H9 (cell line): ENCODE measurements around the gene KRT84. TPM values are rescaled to one million over a fixed set of nuclear protein-coding genes. Genes with fewer than 3 reads are reported as not detected.

Experiments used
- DNase-seq: peaks from one replicate; pipeline ENCODE4 v3.0.0-alpha.2; 2017
- H2AFZ ChIP-seq: one replicate; pipeline ENCODE4 v1.6.1; 2013; ENCODE audit warnings: mild to moderate bottlenecking, low read length, control low read depth, moderate library complexity
- H2AK5ac ChIP-seq: 2 replicates; pipeline ENCODE4 v1.6.1; 2013; ENCODE audit warnings: low read length, control low read depth, mixed read lengths; ENCODE audit not compliant: insufficient read length
- H2BK120ac ChIP-seq: one replicate; pipeline ENCODE4 v1.6.1; 2013; ENCODE audit warnings: low read depth, mild to moderate bottlenecking, low read length, control low read depth, inconsistent platforms; ENCODE audit not compliant: poor library complexity, severe bottlenecking
- H2BK12ac ChIP-seq: 2 replicates; pipeline ENCODE4 v1.6.1; 2013; ENCODE audit warnings: low read length, control low read depth, mixed read lengths, low read depth; ENCODE audit not compliant: insufficient read length
- H2BK15ac ChIP-seq: 2 replicates; pipeline ENCODE4 v1.6.1; 2013; ENCODE audit warnings: low read depth, low read length, control low read depth
- H2BK20ac ChIP-seq: one replicate; pipeline ENCODE4 v1.6.1; 2013; ENCODE audit warnings: low read depth, mild to moderate bottlenecking, low read length, control low read depth, inconsistent platforms; ENCODE audit not compliant: poor library complexity, severe bottlenecking
- H2BK5ac ChIP-seq: 2 replicates; pipeline ENCODE4 v1.6.1; 2013; ENCODE audit warnings: low read length, control low read depth, mixed read lengths; ENCODE audit not compliant: insufficient read length
- H3K14ac ChIP-seq: 2 replicates; pipeline ENCODE4 v1.6.1; 2013; ENCODE audit warnings: low read length, control low read depth; ENCODE audit not compliant: insufficient read depth
- H3K18ac ChIP-seq: 2 replicates; pipeline ENCODE4 v1.6.1; 2013; ENCODE audit warnings: low read depth, mild to moderate bottlenecking, mixed read lengths, low read length, control low read depth; ENCODE audit not compliant: insufficient read length
- H3K23ac ChIP-seq: 2 replicates; pipeline ENCODE4 v1.6.1; 2013; ENCODE audit warnings: low read length, control low read depth, mixed read lengths, low read depth; ENCODE audit not compliant: insufficient read length
- H3K23me2 ChIP-seq: 2 replicates; pipeline ENCODE4 v1.6.1; 2013; ENCODE audit warnings: low read depth, mild to moderate bottlenecking, mixed read lengths, low read length, control low read depth; ENCODE audit not compliant: insufficient read length, poor library complexity, severe bottlenecking
- H3K27ac ChIP-seq: 2 replicates; pipeline ENCODE4 v1.5.1; 2013; ENCODE audit warnings: low read length, control low read depth, mixed read lengths, low read depth; ENCODE audit not compliant: insufficient read length
- H3K27me3 ChIP-seq: 2 replicates; pipeline ENCODE4 v1.6.1; 2013; ENCODE audit warnings: low read length, control low read depth, inconsistent platforms; ENCODE audit not compliant: insufficient read depth
- H3K4ac ChIP-seq: 2 replicates; pipeline ENCODE4 v1.6.1; 2013; ENCODE audit warnings: low read depth, mild to moderate bottlenecking, control low read depth, inconsistent platforms, low read length, moderate library complexity
- H3K4me1 ChIP-seq: 2 replicates; pipeline ENCODE4 v1.6.1; 2013; ENCODE audit warnings: low read length, control low read depth, inconsistent platforms; ENCODE audit not compliant: insufficient read depth
- H3K4me2 ChIP-seq: 2 replicates; pipeline ENCODE4 v1.6.1; 2013; ENCODE audit warnings: low read length, control low read depth, mixed read lengths; ENCODE audit not compliant: insufficient read length, insufficient read depth
- H3K56ac ChIP-seq: 2 replicates; pipeline ENCODE4 v1.6.1; 2013; ENCODE audit warnings: low read depth, mild to moderate bottlenecking, mixed read lengths, low read length, control low read depth; ENCODE audit not compliant: insufficient read length
- H3K79me1 ChIP-seq: 2 replicates; pipeline ENCODE4 v1.6.1; 2013; ENCODE audit warnings: low read depth, mild to moderate bottlenecking, moderate library complexity, low read length, control low read depth, inconsistent platforms; ENCODE audit not compliant: insufficient read depth, poor library complexity, severe bottlenecking
- H3K79me2 ChIP-seq: 2 replicates; pipeline ENCODE4 v1.6.1; 2013; ENCODE audit warnings: low read length, control low read depth, inconsistent platforms; ENCODE audit not compliant: insufficient read depth
- H3K9ac ChIP-seq: 2 replicates; pipeline ENCODE4 v1.6.1; 2013; ENCODE audit warnings: low read length, control low read depth, mixed read lengths; ENCODE audit not compliant: insufficient read length; ENCODE audit errors: extremely low read depth
- H3K9me3 ChIP-seq: one replicate; pipeline ENCODE4 v1.6.1; 2013; ENCODE audit warnings: low read depth, low read length, inconsistent platforms; ENCODE audit not compliant: control insufficient read depth
- H3T11ph ChIP-seq: one replicate; pipeline ENCODE4 v1.6.1; 2013; ENCODE audit warnings: mild to moderate bottlenecking, low read length, control low read depth, inconsistent platforms
- H4K20me1 ChIP-seq: one replicate; pipeline ENCODE4 v1.6.1; 2013; ENCODE audit not compliant: control insufficient read depth, insufficient read length, insufficient read depth
- H4K5ac ChIP-seq: 2 replicates; pipeline ENCODE4 v1.6.1; 2013; ENCODE audit warnings: low read depth, mild to moderate bottlenecking, mixed read lengths, low read length, control low read depth; ENCODE audit not compliant: insufficient read length
- H4K8ac ChIP-seq: replicated peaks from 2 replicates; pipeline ENCODE4 v1.6.1; 2013; ENCODE audit warnings: low read length, control low read depth, mixed read lengths, low read depth; ENCODE audit not compliant: insufficient read length
- H4K91ac ChIP-seq: 2 replicates; pipeline ENCODE4 v1.6.1; 2013; ENCODE audit warnings: low read depth, mild to moderate bottlenecking, moderate library complexity, mixed read lengths, low read length, control low read depth; ENCODE audit not compliant: insufficient read length
- H3K27ac Mint-ChIP-seq, 3 experiments: 2 replicates in 2 of 3; 3 replicates in 1 of 3; pipeline ENCODE4 v1.8.0; 2020 to 2021; ENCODE audit warnings: mixed read lengths in 3 of 3, mild to moderate bottlenecking in 1 of 3, moderate library complexity in 1 of 3
- H3K27me3 Mint-ChIP-seq: 2 replicates; pipeline ENCODE4 v1.8.0; 2021; ENCODE audit warnings: low read depth, mild to moderate bottlenecking, moderate library complexity, mixed read lengths
- H3K36me3 Mint-ChIP-seq, 3 experiments: 2 replicates in 2 of 3; 3 replicates in 1 of 3; pipeline ENCODE4 v1.8.0; 2020 to 2021; ENCODE audit warnings: low read depth in 3 of 3, mixed read lengths in 3 of 3; ENCODE audit not compliant: insufficient read depth in 1 of 3
- H3K4me1 Mint-ChIP-seq, 2 experiments: 2 replicates each; pipeline ENCODE4 v1.8.0; 2020; ENCODE audit warnings: mixed read lengths in 2 of 2
- H3K4me3 Mint-ChIP-seq, 2 experiments: 2 replicates in 1 of 2; 3 replicates in 1 of 2; pipeline ENCODE4 v1.8.0; 2020 to 2021; ENCODE audit warnings: mild to moderate bottlenecking in 2 of 2, mixed read lengths in 2 of 2, moderate library complexity in 1 of 2
- H3K9me3 Mint-ChIP-seq, 2 experiments: 2 replicates in 1 of 2; 3 replicates in 1 of 2; pipeline ENCODE4 v1.8.0; 2020; ENCODE audit warnings: mild to moderate bottlenecking in 2 of 2, mixed read lengths in 2 of 2, moderate library complexity in 1 of 2
- WGBS: extraction: QIAGEN DNeasy Blood & Tissue Kit; methylation state at CpG from one replicate; pipeline ENCODE4 v1.1.7; 2013; ENCODE audit warnings: missing lambda C conversion rate, low lambda C conversion rate, mixed read lengths; ENCODE audit not compliant: insufficient read length; ENCODE audit errors: extremely low coverage; 5-methylcytosine and 5-hydroxymethylcytosine counted together
- total RNA-seq: library from RNA; stranded (reverse); gene quantifications from 2 replicates; pipeline ENCODE4 v1.2.1, GENCODE V29; 2021
- TF ChIP-seq, protein P1 (sequence below): fragments of 200-600 bp; sonication (generic); conservative IDR thresholded peaks from 3 replicates; pipeline ENCODE4 v1.8.0; 2021; ENCODE audit warnings: antibody characterized with exemption, mild to moderate bottlenecking

The KRT84 gene
- total RNA-seq, 1 experiment from 2014 or later = not detected

DNA sequence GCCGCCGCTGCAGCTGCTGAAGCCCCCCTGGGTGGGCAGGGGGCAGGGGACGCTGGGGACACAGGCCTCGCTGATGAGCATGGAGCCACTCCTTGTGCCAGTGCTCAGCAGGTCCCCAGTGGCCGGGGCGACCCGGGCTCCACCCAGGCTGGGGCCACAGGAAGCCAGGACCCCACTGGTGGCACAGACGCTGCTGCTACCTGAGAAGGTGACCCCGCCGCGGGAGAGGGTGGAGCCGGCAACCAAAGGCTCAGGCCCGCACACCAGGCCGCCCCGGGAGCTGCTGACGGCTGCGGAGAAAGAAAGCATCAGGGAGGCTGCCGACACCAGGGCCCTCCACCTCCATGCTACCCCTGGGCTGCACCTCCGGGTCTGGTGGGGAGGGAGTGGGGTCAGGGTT lies 7.4 kb downstream of the KRT84 start:
- no peak overlapping the region for H4K8ac ChIP-seq
- no peak for DNase-seq
- no peak overlapping the region for H2BK12ac ChIP-seq
- TF ChIP-seq, protein P1, sequence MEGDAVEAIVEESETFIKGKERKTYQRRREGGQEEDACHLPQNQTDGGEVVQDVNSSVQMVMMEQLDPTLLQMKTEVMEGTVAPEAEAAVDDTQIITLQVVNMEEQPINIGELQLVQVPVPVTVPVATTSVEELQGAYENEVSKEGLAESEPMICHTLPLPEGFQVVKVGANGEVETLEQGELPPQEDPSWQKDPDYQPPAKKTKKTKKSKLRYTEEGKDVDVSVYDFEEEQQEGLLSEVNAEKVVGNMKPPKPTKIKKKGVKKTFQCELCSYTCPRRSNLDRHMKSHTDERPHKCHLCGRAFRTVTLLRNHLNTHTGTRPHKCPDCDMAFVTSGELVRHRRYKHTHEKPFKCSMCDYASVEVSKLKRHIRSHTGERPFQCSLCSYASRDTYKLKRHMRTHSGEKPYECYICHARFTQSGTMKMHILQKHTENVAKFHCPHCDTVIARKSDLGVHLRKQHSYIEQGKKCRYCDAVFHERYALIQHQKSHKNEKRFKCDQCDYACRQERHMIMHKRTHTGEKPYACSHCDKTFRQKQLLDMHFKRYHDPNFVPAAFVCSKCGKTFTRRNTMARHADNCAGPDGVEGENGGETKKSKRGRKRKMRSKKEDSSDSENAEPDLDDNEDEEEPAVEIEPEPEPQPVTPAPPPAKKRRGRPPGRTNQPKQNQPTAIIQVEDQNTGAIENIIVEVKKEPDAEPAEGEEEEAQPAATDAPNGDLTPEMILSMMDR = no peak
- no peaks in the 10 kb centered on the region; a peak in 1 of 5 replicates for H3K9me3 Mint-ChIP-seq
- H3K23ac ChIP-seq = no peak overlapping the region
- no peak overlapping the region for H2BK5ac ChIP-seq
- H4K5ac ChIP-seq = no peak overlapping the region
- no peak overlapping the region for H3K56ac ChIP-seq
- H3K27ac Mint-ChIP-seq = no peak overlapping the region
- H2BK20ac ChIP-seq = no peak overlapping the region
- H2BK15ac ChIP-seq = no peak overlapping the region
- H3K79me2 ChIP-seq = no peaks in the 10 kb centered on the region
- H3K4ac ChIP-seq = no peak overlapping the region
- no peak overlapping the region for H4K91ac ChIP-seq
- H3K27me3 ChIP-seq = no peaks in the 10 kb centered on the region
- no peaks in the 10 kb centered on the region for H4K20me1 ChIP-seq
- no peak overlapping the region for H3K14ac ChIP-seq
- no peaks in the 10 kb centered on the region for H3K23me2 ChIP-seq
- no peaks in the 10 kb centered on the region; a peak in 1 of 7 replicates for H3K36me3 Mint-ChIP-seq
- H3K9ac ChIP-seq = no peak overlapping the region
- no peak overlapping the region for H2AFZ ChIP-seq
- H3T11ph ChIP-seq = no peak overlapping the region
- H3K4me1 ChIP-seq = no peaks in the 10 kb centered on the region
- no peak overlapping the region for H3K4me2 ChIP-seq
- H3K9me3 ChIP-seq = no peaks in the 10 kb centered on the region
- no peak overlapping the region for H3K18ac ChIP-seq
- WGBS = no CpG with 5 or more reads among the region's 19 CpGs
- H2AK5ac ChIP-seq = no peak overlapping the region
- H3K27me3 Mint-ChIP-seq = peaks cover 9% of the 10 kb centered on the region
- H3K4me1 Mint-ChIP-seq = no peaks in the 10 kb centered on the region
- H2BK120ac ChIP-seq = no peak overlapping the region
- no peaks in the 10 kb centered on the region for H3K79me1 ChIP-seq
- H3K27ac ChIP-seq = no peak overlapping the region
- no peak overlapping the region for H3K4me3 Mint-ChIP-seq
